Muscle of leg (tissue), 11 donors: ENCODE results near the gene LAMTOR5. TPM values are rescaled to one million over a fixed set of nuclear protein-coding genes. Genes with fewer than 3 reads are reported as not detected.

Experiments used
- DNase-seq: peaks from one replicate; pipeline ENCODE4 v3.0.0; 2013
- H3K27ac ChIP-seq: one replicate; pipeline ENCODE4 v1.5.1; 2013; ENCODE audit warnings: mild to moderate bottlenecking, low read length, control low read depth
- H3K27me3 ChIP-seq: one replicate; pipeline ENCODE4 v1.6.1; 2013; ENCODE audit warnings: low read length; ENCODE audit not compliant: control insufficient read depth, insufficient read depth
- H3K36me3 ChIP-seq: one replicate; pipeline ENCODE4 v1.6.1; 2013; ENCODE audit warnings: low read length; ENCODE audit not compliant: control insufficient read depth, insufficient read depth
- H3K4me1 ChIP-seq: one replicate; pipeline ENCODE4 v1.6.1; 2013; ENCODE audit warnings: low read length; ENCODE audit not compliant: control insufficient read depth, insufficient read depth
- H3K4me3 ChIP-seq: one replicate; pipeline ENCODE4 v1.5.1; 2013; ENCODE audit warnings: low read length, control low read depth
- H3K9me3 ChIP-seq: replicated peaks from 2 replicates; pipeline ENCODE4 v1.6.1; 2013; ENCODE audit warnings: low read depth, low read length; ENCODE audit not compliant: control insufficient read depth
- WGBS: methylation state at CpG from one replicate; pipeline ENCODE4 v1.1.5; 2013; ENCODE audit warnings: missing lambda C conversion rate; ENCODE audit not compliant: insufficient coverage; 5-methylcytosine and 5-hydroxymethylcytosine counted together
- polyA plus RNA-seq, 8 donors: library from polyadenylated mRNA; unstranded; fragments of 120-200 nt; gene quantifications; one replicate each; pipeline versions ENCODE4 v1.2.1 to v1.2.3, GENCODE V29; 2013; ENCODE audit warnings: inconsistent platforms in 1 of 8, low replicate concordance in 1 of 8; ENCODE audit not compliant: insufficient read length in 8 of 8, insufficient read depth in 1 of 8
- total RNA-seq: library from RNA; stranded (reverse); fragments of 120-200 nt; gene quantifications from one replicate; pipeline ENCODE4 v1.2.4, GENCODE V29; 2013

Gene LAMTOR5
- total and polyA plus RNA-seq, 9 donors = 100 to 129 (median 118) TPM

DNA sequence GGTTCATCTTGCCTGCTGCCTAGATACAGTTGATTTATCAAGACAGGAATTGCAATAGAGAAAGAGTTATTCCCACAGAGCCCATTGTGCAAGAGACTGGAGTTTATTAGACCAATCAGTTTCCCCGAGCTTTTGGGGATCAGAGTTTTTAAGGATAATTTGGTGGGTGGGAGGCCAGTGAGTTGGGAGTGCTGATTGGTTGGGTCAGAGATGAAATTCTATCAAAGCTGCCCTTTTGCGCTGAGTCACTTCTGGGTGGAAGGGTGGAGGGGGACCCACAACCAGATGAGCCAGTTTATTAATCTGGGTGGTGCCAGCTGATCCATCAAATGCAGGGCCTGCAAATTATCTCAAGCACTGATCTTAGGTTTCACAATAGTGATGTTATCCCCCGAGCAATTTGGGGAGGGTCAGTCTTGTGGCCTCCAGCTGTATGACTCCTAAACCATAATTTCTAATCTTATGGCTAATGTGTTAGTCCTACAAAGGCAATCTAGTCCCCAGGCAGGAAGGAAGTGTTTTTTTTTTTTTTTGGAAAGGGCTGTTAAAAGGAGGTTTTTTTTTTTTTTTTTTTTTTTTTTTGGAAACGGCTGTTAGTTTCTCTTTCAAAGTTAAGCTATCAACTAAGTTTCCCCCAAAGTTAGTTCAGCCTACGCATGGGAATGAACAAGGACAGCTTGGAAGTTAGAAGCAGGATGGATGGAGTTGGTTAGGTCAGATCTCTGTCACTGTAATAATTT lies 24.1 kb downstream of the LAMTOR5 start:
- H3K27ac ChIP-seq = no peak overlapping the region
- no peaks in the 10 kb centered on the region for H3K9me3 ChIP-seq
- H3K4me3 ChIP-seq = no peak overlapping the region
- no peak for DNase-seq
- WGBS = 92% methylated on average over 2 of the region's 5 CpGs
- H3K27me3 ChIP-seq = no peaks in the 10 kb centered on the region
- peaks cover 15% of the 10 kb centered on the region for H3K36me3 ChIP-seq
- no peaks in the 10 kb centered on the region for H3K4me1 ChIP-seq

DNA sequence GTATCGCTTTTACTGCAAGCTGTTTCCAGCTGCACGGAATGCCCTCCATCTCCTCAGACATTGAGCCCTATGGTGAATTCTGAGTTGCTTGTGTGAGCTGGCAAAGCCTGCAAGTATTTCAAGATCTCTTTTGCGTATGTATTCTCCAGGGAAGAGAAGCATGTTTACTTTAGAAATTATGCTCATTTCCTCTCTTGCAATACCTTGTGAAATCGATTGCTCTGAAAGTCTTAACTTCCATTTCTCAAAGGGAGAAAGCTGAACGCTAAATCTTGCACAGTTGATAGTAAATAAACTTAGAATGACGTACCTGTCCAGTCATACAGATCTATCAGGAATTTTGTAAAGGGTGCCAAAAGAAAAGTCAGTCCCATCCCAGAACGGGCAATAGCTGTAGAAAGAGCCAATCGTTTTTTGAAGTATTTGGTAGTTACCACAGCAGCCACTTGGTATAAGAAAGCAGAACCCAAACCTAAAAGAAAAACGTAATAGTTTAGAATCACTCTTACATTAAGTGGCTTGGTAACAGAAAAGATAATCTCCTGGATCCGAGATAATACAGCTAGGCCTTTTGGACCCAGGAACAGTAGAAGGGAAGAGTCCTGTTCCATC lies 26.7 kb downstream of the LAMTOR5 start:
- WGBS = 80% methylated on average over 1 of the region's 10 CpGs
- Histone ChIP-seq H3K4me3 (no peak overlapping the region), H3K27ac (no peak overlapping the region), H3K27me3 (no peaks in the 10 kb centered on the region), H3K4me1 (no peaks in the 10 kb centered on the region), H3K36me3 (peaks cover 20% of the 10 kb centered on the region), H3K9me3 (no peaks in the 10 kb centered on the region)
- peak; percentile 19 for DNase-seq

DNA sequence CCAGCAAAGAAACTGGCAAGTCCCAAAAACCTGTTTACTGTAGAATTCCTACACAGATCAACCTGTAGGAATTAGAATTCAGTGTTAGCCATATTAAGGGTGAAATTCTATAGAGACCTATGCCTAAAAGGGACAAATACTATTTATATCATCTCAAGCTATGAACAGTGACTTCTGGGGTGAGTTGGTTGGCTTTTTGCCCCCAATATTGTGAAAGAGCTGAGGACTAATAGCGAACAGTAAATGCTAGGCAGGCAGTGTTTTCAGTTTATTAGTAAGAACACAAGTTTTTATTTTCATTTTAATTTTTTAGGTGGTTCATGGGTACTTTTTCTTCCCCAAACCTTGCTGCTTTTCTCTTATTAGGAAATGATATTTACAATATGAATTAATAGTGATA lies 32.0 kb downstream of the LAMTOR5 start:
- DNase-seq = no peak
- no CpG with 5 or more reads among the region's 1 CpG for WGBS
- H3K36me3 ChIP-seq = peaks cover 37% of the 10 kb centered on the region
- H3K9me3 ChIP-seq = no peaks in the 10 kb centered on the region
- H3K27ac ChIP-seq = no peak overlapping the region
- no peak overlapping the region for H3K4me3 ChIP-seq
- no peaks in the 10 kb centered on the region for H3K4me1 ChIP-seq
- no peaks in the 10 kb centered on the region for H3K27me3 ChIP-seq

DNA sequence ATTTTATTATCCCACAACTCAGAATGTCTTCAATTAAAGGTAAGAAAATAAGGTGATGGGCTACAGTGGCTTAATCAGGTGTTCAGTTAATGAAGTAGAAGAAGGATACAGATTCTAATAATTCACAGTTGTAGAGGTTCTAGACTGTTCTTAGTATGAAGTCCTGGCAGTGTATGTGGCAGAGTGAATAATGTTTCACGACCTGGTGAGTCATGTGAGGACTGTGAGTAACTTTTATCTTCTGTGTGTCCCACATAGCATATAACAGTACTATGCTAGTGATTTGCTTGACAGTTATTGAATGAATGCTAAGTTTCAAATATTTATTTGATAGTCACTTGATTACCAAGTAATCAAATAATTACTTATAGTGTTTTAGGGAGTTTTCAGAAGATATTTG lies 36.7 kb downstream of the LAMTOR5 start:
- no peaks in the 10 kb centered on the region for H3K4me1 ChIP-seq
- no CpG with 5 or more reads among the region's 1 CpG for WGBS
- H3K27ac ChIP-seq = no peak overlapping the region
- no peaks in the 10 kb centered on the region for H3K9me3 ChIP-seq
- H3K27me3 ChIP-seq = no peaks in the 10 kb centered on the region
- no peak for DNase-seq
- peaks cover 31% of the 10 kb centered on the region for H3K36me3 ChIP-seq
- no peak overlapping the region for H3K4me3 ChIP-seq

DNA sequence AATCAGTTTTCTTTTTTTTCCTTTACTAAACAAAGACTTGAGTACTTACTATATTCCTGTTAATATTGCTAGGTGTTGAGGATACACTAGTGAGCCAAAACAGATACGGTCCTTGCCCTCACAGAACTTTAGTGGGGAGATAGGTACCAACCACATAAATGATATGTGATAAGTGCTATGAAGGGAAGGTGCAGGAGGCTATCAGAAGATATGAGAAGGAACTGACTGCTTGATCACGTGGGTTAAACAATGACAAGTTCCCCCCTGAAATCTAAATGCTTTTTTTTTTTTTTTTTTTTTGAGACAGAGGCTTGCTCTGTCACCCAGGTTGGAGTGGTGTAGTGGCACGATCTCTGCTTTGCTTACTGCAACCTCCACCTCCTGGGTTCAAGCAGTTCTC lies 43.3 kb downstream of the LAMTOR5 start:
- DNase-seq = no peak
- no peak overlapping the region for H3K4me3 ChIP-seq
- H3K36me3 ChIP-seq = peaks cover 14% of the 10 kb centered on the region
- H3K27me3 ChIP-seq = no peaks in the 10 kb centered on the region
- no peaks in the 10 kb centered on the region for H3K4me1 ChIP-seq
- WGBS = no CpG with 5 or more reads among the region's 3 CpGs
- H3K9me3 ChIP-seq = no peaks in the 10 kb centered on the region
- H3K27ac ChIP-seq = no peak overlapping the region

DNA sequence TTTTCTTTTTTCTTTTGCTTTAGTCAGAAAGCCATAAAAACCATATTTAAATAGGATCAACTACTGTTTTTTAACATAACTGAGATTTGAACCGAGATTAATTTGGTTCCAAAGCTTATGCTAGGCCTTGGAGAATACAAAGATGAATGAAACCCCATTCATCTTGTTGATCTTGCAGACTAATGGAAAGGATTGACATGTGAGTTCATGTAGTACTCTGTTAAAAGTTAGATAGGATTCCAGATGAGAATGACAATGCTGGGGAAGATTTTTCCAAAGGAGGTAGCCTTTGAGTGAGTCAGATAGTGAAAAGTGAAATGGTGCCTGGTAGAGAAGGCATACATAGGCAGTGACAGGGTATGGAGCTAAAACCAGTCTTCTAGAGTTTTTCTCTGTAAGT lies 45.6 kb downstream of the LAMTOR5 start:
- H3K36me3 ChIP-seq = peaks cover 7% of the 10 kb centered on the region
- H3K9me3 ChIP-seq = no peaks in the 10 kb centered on the region
- WGBS = no CpG with 5 or more reads among the region's 1 CpG

DNA sequence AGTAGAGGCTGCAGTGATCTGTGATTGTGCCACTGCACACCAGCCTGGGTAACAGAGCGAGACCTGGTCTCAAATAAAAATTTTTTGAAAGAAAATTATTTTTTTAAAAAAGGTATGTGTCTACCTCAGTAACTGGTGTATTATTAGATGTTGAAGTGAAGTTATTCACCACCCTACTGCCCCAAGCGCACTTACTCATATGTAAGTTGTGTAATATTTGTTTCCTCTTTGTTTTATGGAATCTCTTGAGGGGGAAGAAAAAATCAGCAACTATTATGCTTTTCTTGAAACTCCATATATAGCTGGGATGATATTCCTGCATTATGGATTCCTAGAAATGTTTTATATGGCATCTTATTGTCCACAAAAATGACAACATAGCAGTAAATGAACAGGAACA lies 47.1 kb downstream of the LAMTOR5 start:
- Histone ChIP-seq H3K27me3 (no peaks in the 10 kb centered on the region), H3K9me3 (no peaks in the 10 kb centered on the region), H3K27ac (no peak overlapping the region), H3K36me3 (peaks cover 4% of the 10 kb centered on the region), H3K4me1 (no peaks in the 10 kb centered on the region), H3K4me3 (no peak overlapping the region)
- WGBS = no CpG with 5 or more reads among the region's 2 CpGs
- DNase-seq = no peak

More for the DNA sequence above, 45.6 kb downstream of the LAMTOR5 start:
- Histone ChIP-seq H3K27me3 (no peaks in the 10 kb centered on the region), H3K27ac (no peak overlapping the region), H3K4me1 (no peaks in the 10 kb centered on the region), H3K4me3 (no peak overlapping the region)
- DNase-seq = no peak

DNA sequence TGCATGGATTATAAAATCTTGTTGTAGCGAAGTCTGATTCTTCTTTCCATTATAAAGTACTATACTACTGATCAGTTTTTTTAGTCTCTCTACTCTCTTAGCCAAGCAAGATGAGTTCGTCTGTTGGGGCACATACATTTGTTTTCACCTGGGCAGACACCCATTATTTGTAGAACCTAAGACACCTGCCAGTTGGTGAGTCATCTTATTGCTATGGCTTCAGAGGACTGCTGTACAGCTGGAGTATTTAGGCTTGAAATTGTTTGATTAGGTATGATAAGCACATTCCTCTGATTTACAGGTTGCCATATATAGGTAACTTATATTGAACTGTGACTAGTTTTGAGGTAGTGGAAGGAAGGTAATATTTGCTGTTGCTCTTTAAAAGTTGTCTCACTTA lies 51.1 kb downstream of the LAMTOR5 start:
- Histone ChIP-seq H3K27me3 (no peaks in the 10 kb centered on the region), H3K36me3 (peaks cover 7% of the 10 kb centered on the region), H3K27ac (no peak overlapping the region), H3K4me3 (no peak overlapping the region), H3K4me1 (no peaks in the 10 kb centered on the region), H3K9me3 (no peaks in the 10 kb centered on the region)
- DNase-seq = no peak
- WGBS = 60% methylated on average over 1 of the region's 2 CpGs

DNA sequence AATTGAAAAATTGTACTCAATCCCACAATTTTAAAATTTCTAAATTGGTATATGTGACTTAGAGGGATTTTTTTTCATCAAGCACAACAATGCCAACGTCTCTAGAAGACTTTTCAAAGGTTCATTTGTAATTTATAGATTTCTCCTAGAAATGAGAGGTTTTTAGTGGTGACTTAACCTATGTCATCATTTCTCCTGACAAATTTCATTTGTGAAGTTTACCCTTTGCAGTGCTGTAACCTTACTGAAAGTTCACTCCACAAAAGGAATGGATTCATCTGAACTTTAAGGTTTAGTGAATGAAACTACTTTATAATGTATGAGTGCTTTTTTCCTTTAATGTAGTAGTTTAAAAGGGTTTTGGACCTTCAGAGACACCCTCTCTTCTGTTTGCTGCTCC lies 52.2 kb downstream of the LAMTOR5 start:
- H3K36me3 ChIP-seq = peaks cover 7% of the 10 kb centered on the region
- WGBS = no CpG with 5 or more reads among the region's 1 CpG
- H3K4me3 ChIP-seq = no peak overlapping the region

More for the DNA sequence above, 52.2 kb downstream of the LAMTOR5 start:
- Histone ChIP-seq H3K27me3 (no peaks in the 10 kb centered on the region), H3K27ac (no peak overlapping the region), H3K4me1 (no peaks in the 10 kb centered on the region), H3K9me3 (no peaks in the 10 kb centered on the region)
- DNase-seq = no peak
